H1 (cell line): ENCODE measurements around the gene ADAMTS8. TPM values are rescaled to one million over a fixed set of nuclear protein-coding genes. Genes with fewer than 3 reads are reported as not detected.

Experiments
- CTCF ChIA-PET: fragments of 300-600 bp; sonication (Branson Sonifier 250); formaldehyde crosslinking; loops from one replicate; lab custom pipeline; 2021; ENCODE audit not compliant: partially characterized antibody; lab: Charles Lee
- POLR2A ChIA-PET: fragments of 300-600 bp; sonication (Branson Sonifier 250); formaldehyde crosslinking; loops from one replicate; lab custom pipeline; 2021; ENCODE audit warnings: inconsistent platforms; ENCODE audit not compliant: partially characterized antibody; lab: Charles Lee
- DNase-seq, 2 experiments: peaks; one replicate each; pipeline versions ENCODE4 v3.0.0 to v3.0.0-alpha.2; 2010 to 2022; ENCODE audit warnings: low spot score in 2 of 2, low read depth in 1 of 2, mixed read lengths in 1 of 2
- FAIRE-seq: peaks from 2 replicates; lab custom pipeline; 2011; peaks lifted over from hg19 to GRCh38; lab: Jason Lieb, UNC
- H2AFZ ChIP-seq: 2 replicates; pipeline ENCODE4 v1.8.1; 2012; ENCODE audit warnings: low read length, inconsistent platforms
- H2AK5ac ChIP-seq: 2 replicates; pipeline ENCODE4 v1.6.1; 2013; ENCODE audit warnings: low read depth, low read length
- H2BK120ac ChIP-seq: replicated peaks from 2 replicates; pipeline ENCODE3; 2013; ENCODE audit warnings: low read depth, low read length, inconsistent platforms
- H2BK12ac ChIP-seq: 2 replicates; pipeline ENCODE4 v1.6.1; 2013; ENCODE audit warnings: low read depth, low read length
- H2BK15ac ChIP-seq: 2 replicates; pipeline ENCODE4 v1.6.1; 2013; ENCODE audit warnings: low read length
- H2BK20ac ChIP-seq: 2 replicates; pipeline ENCODE4 v1.6.1; 2013; ENCODE audit warnings: low read length
- H2BK5ac ChIP-seq: 2 replicates; pipeline ENCODE4 v1.6.1; 2013; ENCODE audit warnings: low read depth, low read length
- H3K14ac ChIP-seq: 2 replicates; pipeline ENCODE4 v1.6.1; 2013; ENCODE audit warnings: inconsistent platforms; ENCODE audit not compliant: insufficient read length
- H3K18ac ChIP-seq: 2 replicates; pipeline ENCODE4 v1.6.1; 2013; ENCODE audit warnings: low read length; ENCODE audit errors: extremely low read depth
- H3K23ac ChIP-seq: 2 replicates; pipeline ENCODE4 v1.6.1; 2013; ENCODE audit warnings: inconsistent platforms; ENCODE audit not compliant: insufficient read length
- H3K23me2 ChIP-seq: 2 replicates; pipeline ENCODE4 v1.6.1; 2013; ENCODE audit warnings: low read depth, low read length
- H3K27ac ChIP-seq: 2 replicates; pipeline ENCODE4 v1.6.1; 2011; ENCODE audit warnings: low read depth, low read length, inconsistent platforms
- H3K27me3 ChIP-seq, 4 experiments: replicated peaks in 1 of 4; 1 replicate in 1 of 4; 2 replicates in 3 of 4; pipeline versions ENCODE4 v1.6.1 to v1.8.1; 2011 to 2013; ENCODE audit warnings: low read length in 3 of 4, mild to moderate bottlenecking in 3 of 4, inconsistent platforms in 2 of 4, mixed read lengths in 2 of 4, moderate library complexity in 1 of 4; ENCODE audit not compliant: control insufficient read depth in 3 of 4, insufficient read depth in 3 of 4; ENCODE audit errors: extremely low read depth in 1 of 4
- H3K36me3 ChIP-seq, 4 experiments: 2 replicates each; pipeline versions ENCODE4 v1.6.1 to v1.8.1; 2011 to 2013; ENCODE audit warnings: mild to moderate bottlenecking in 4 of 4, low read length in 3 of 4, moderate library complexity in 2 of 4, control low read depth in 1 of 4, inconsistent platforms in 1 of 4; ENCODE audit not compliant: insufficient read depth in 4 of 4, control insufficient read depth in 2 of 4
- H3K4ac ChIP-seq: replicated peaks from 2 replicates; pipeline ENCODE3; 2013; ENCODE audit warnings: low read length, low read depth, mixed read lengths, inconsistent platforms; ENCODE audit not compliant: insufficient read length
- H3K4me1 ChIP-seq, 4 experiments: replicated peaks in 1 of 4; 1 replicate in 1 of 4; 2 replicates in 3 of 4; pipeline versions ENCODE4 v1.6.1 to v1.8.1; 2011 to 2013; ENCODE audit warnings: low read length in 3 of 4, inconsistent platforms in 2 of 4, mixed read lengths in 1 of 4; ENCODE audit not compliant: insufficient read depth in 4 of 4, control insufficient read depth in 3 of 4
- H3K4me2 ChIP-seq, 2 experiments: 2 replicates each; pipeline versions ENCODE4 v1.6.1 to v1.8.1; 2011 to 2013; ENCODE audit warnings: low read depth in 2 of 2, low read length in 2 of 2, control low read depth in 1 of 2, inconsistent platforms in 1 of 2, mild to moderate bottlenecking in 1 of 2; ENCODE audit not compliant: insufficient read depth in 1 of 2
- H3K4me3 ChIP-seq, 4 experiments: fragments of 200-600, 300-600 bp in 1 of 4; sonication (generic), shearing (Covaris generic), sonication (Bioruptor Twin) in 1 of 4; 2 replicates each; pipeline versions ENCODE4 v1.5.1 to v1.8.1; 2011 to 2016; ENCODE audit warnings: low read length in 4 of 4, low read depth in 3 of 4, control low read depth in 2 of 4, inconsistent platforms in 2 of 4, mild to moderate bottlenecking in 2 of 4, mixed read lengths in 1 of 4, moderate library complexity in 1 of 4; ENCODE audit not compliant: insufficient read depth in 2 of 4; ENCODE audit errors: extremely low read depth in 1 of 4
- H3K56ac ChIP-seq: replicated peaks from 2 replicates; pipeline ENCODE3; 2013; ENCODE audit warnings: low read depth, mild to moderate bottlenecking, mixed read lengths, low read length, inconsistent platforms; ENCODE audit not compliant: insufficient read length
- H3K79me1 ChIP-seq: 2 replicates; pipeline ENCODE4 v1.6.1; 2013; ENCODE audit warnings: low read depth, low read length, control low read depth
- H3K79me2 ChIP-seq, 2 experiments: 2 replicates each; pipeline versions ENCODE4 v1.6.1 to v1.8.1; 2012 to 2013; ENCODE audit warnings: low read length in 2 of 2, mild to moderate bottlenecking in 2 of 2, inconsistent platforms in 1 of 2; ENCODE audit not compliant: insufficient read depth in 2 of 2, control insufficient read depth in 1 of 2
- H3K9ac ChIP-seq, 4 experiments: replicated peaks in 1 of 4; 1 replicate in 1 of 4; 2 replicates in 3 of 4; pipeline versions ENCODE4 v1.6.1 to v1.8.1; 2011 to 2013; ENCODE audit warnings: low read depth in 3 of 4, low read length in 3 of 4, control low read depth in 2 of 4, mild to moderate bottlenecking in 2 of 4, moderate library complexity in 2 of 4, inconsistent platforms in 1 of 4; ENCODE audit errors: extremely low read depth in 1 of 4
- H3K9me3 ChIP-seq, 2 experiments: 2 replicates each; pipeline versions ENCODE4 v1.6.1 to v1.8.1; 2012 to 2013; ENCODE audit warnings: mild to moderate bottlenecking in 2 of 2, moderate library complexity in 2 of 2, control low read depth in 1 of 2, inconsistent platforms in 1 of 2, low read depth in 1 of 2, low read length in 1 of 2, mixed read lengths in 1 of 2; ENCODE audit not compliant: insufficient read depth in 2 of 2
- H4K20me1 ChIP-seq, 2 experiments: replicated peaks in 1 of 2; 2 replicates each; pipeline versions ENCODE3 to v1.8.1; 2011 to 2013; ENCODE audit warnings: inconsistent platforms in 2 of 2, low read length in 2 of 2, mild to moderate bottlenecking in 1 of 2; ENCODE audit not compliant: insufficient read depth in 2 of 2, control insufficient read depth in 1 of 2
- H4K5ac ChIP-seq: 2 replicates; pipeline ENCODE4 v1.6.1; 2013; ENCODE audit warnings: low read length, low read depth, mixed read lengths, inconsistent platforms; ENCODE audit not compliant: insufficient read length
- H4K8ac ChIP-seq: 2 replicates; pipeline ENCODE4 v1.8.0; 2013; ENCODE audit warnings: mild to moderate bottlenecking, moderate library complexity, low read length, inconsistent platforms; ENCODE audit not compliant: insufficient read depth; ENCODE audit errors: extremely low read depth
- H4K91ac ChIP-seq: replicated peaks from 2 replicates; pipeline ENCODE3; 2013; ENCODE audit warnings: low read length, mixed read lengths, inconsistent platforms; ENCODE audit not compliant: insufficient read length
- BACH1 ChIP-seq: IDR thresholded peaks from 2 replicates; pipeline ENCODE4 v1.6.1; 2012; ENCODE audit warnings: low read length, improper control_type of control experiment
- BCL11A ChIP-seq, 2 experiments: IDR thresholded peaks; one replicate each; pipeline ENCODE4 v1.6.1; 2011; ENCODE audit warnings: low read depth in 2 of 2, low read length in 2 of 2, mild to moderate bottlenecking in 2 of 2
- CBX8 ChIP-seq: fragments of 300-800, 300-1000 bp; sonication (generic); IDR thresholded peaks from 2 replicates; pipeline ENCODE4 v1.7.1; 2016; ENCODE audit warnings: low read depth, low read length, borderline replicate concordance
- CEBPB ChIP-seq: IDR thresholded peaks from 2 replicates; pipeline ENCODE4 v1.6.1; 2012; ENCODE audit warnings: low read depth, low read length
- CHD1 ChIP-seq: IDR thresholded peaks from 2 replicates; pipeline ENCODE4 v1.6.1; 2012; ENCODE audit warnings: low read depth, low read length, improper control_type of control experiment
- CHD2 ChIP-seq: IDR thresholded peaks from 2 replicates; pipeline ENCODE4 v1.6.1; 2012; ENCODE audit warnings: low read length, improper control_type of control experiment
- EGR1 ChIP-seq: IDR thresholded peaks from 2 replicates; pipeline ENCODE4 v1.6.1; 2011; ENCODE audit warnings: low read depth, low read length, borderline replicate concordance
- HDAC6 ChIP-seq: IDR thresholded peaks from one replicate; pipeline ENCODE4 v1.7.1; 2012; ENCODE audit warnings: low read depth, mild to moderate bottlenecking, inconsistent platforms, low read length, moderate library complexity
- KDM4A ChIP-seq: IDR thresholded peaks from one replicate; pipeline ENCODE4 v1.7.1; 2012; ENCODE audit warnings: low read depth, mild to moderate bottlenecking, moderate library complexity, low read length, inconsistent platforms; ENCODE audit not compliant: severe bottlenecking
- KDM5A ChIP-seq: fragments of 200-600 bp; IDR thresholded peaks from 2 replicates; pipeline ENCODE4 v1.7.1; 2012; ENCODE audit warnings: mild to moderate bottlenecking, low read length, inconsistent platforms, mixed read lengths
- SIX5 ChIP-seq: IDR thresholded peaks from 2 replicates; pipeline ENCODE4 v1.6.1; 2011; ENCODE audit warnings: mild to moderate bottlenecking, low read depth, low read length
- SRF ChIP-seq: IDR thresholded peaks from 2 replicates; pipeline ENCODE4 v1.6.1; 2011; ENCODE audit warnings: mild to moderate bottlenecking, low read depth, low read length, moderate library complexity
- TCF12 ChIP-seq: IDR thresholded peaks from 2 replicates; pipeline ENCODE4 v1.6.1; 2011; ENCODE audit warnings: low read depth, mild to moderate bottlenecking, low read length
- ZNF274 ChIP-seq: IDR thresholded peaks from 2 replicates; pipeline ENCODE4 v1.7.0; 2012; ENCODE audit warnings: low read length, borderline replicate concordance; ENCODE audit errors: extremely low read depth
- WGBS, 2 experiments: shearing (Covaris generic) in 1 of 2; methylation state at CpG; one replicate each; pipeline versions ENCODE4 v1.1.6 to v1.1.7; 2013 to 2015; ENCODE audit warnings: low lambda C conversion rate in 2 of 2, mixed read lengths in 2 of 2, inconsistent platforms in 1 of 2, low coverage in 1 of 2, missing lambda C conversion rate in 1 of 2; ENCODE audit not compliant: insufficient replicate concordance in 2 of 2, insufficient coverage in 1 of 2, insufficient read length in 1 of 2; ENCODE audit errors: extremely low coverage in 1 of 2, missing lambda C conversion rate in 1 of 2; 5-methylcytosine and 5-hydroxymethylcytosine counted together
- polyA plus RNA-seq, 7 experiments: library from polyadenylated mRNA; depleted of rRNA in 3 of 7; stranded (reverse) in 5 of 7; unstranded in 2 of 7; fragments of >200 nt in 5 of 7; fragments of 200-250 nt in 2 of 7; gene quantifications; 1 replicate in 5 of 7; 2 replicates in 1 of 7; 4 replicates in 1 of 7; pipeline versions ENCODE4 v1.2.1 to v1.2.3, GENCODE V29; 2011 to 2013; ENCODE audit warnings: missing spikeins in 2 of 7, mixed read lengths in 2 of 7
- total RNA-seq: library from RNA; stranded (reverse); fragmentation: NEBNext Ultra II Directional; extraction: Animal tissue kit (Norgen Biotek cat#: 25700); gene quantifications from 2 replicates; pipeline ENCODE4 v1.2.1, GENCODE V29; 2021
- TF ChIP-seq, protein P1 (sequence below): IDR thresholded peaks from 2 replicates; pipeline ENCODE4 v1.6.1; 2011; ENCODE audit warnings: low read depth, mild to moderate bottlenecking, low read length; ENCODE audit not compliant: insufficient read depth

The ADAMTS8 gene
- total and polyA plus RNA-seq, 2 of the 8 experiments (the other 6 are each of a cell fraction or from before 2014, with no cell fraction given), result 9.3 to 16.6 TPM

DNA sequence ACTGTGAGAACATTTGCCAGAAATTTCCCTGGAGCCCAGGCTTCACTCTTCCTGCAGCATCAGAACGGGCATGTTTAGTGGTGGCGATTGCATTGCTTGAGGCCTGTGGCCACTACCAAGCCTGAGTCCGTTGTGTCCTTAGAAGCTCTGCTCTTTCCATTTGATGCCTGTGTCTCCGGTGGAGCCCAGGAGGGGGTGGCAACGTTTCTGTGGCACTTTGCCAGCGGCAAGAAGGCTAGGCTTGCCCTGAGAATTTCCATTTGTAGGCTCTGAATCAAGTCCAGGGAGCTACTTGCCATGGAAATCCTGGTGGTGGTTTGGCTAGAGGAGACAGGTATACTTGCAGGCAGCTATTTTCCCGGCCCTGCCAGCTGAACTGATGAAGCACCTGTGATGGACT, 47.1 kb downstream of the ADAMTS8 start:
- Histone ChIP-seq H4K8ac (no peak overlapping the region), H4K91ac (peak overlapping the region; percentile 67), H3K56ac (no peak overlapping the region), H3K9ac (no peak overlapping the region), H3K36me3 (no peaks in the 10 kb centered on the region; a peak in 1 of 8 replicates), H3K14ac (no peak overlapping the region), H2AFZ (no peak overlapping the region), H2BK5ac (peak overlapping the region; percentile 86; the same call in 1 of the 2 replicates), H2AK5ac (peak overlapping the region; percentile 88; the same call in 1 of the 2 replicates), H4K20me1 (no peaks in the 10 kb centered on the region), H3K4me1 (peaks cover 10 to 25% (median 20%) of the 10 kb centered on the region in 4 experiments), H3K4me3 (no peak overlapping the region), H3K79me1 (no peaks in the 10 kb centered on the region), H3K4ac (peak overlapping the region; percentile 63), H3K23me2 (no peaks in the 10 kb centered on the region), H3K23ac (no peak overlapping the region), H3K27me3 (no peaks in the 10 kb centered on the region), H3K27ac (no peak overlapping the region), H3K4me2 (no peak overlapping the region), H2BK15ac (peak overlapping the region; percentile 54; the same call in 1 of the 2 replicates), H3K9me3 (no peaks in the 10 kb centered on the region), H2BK12ac (peak overlapping the region; percentile 91; the same call in 1 of the 2 replicates), H3K18ac (peak overlapping the region; percentile 52; the same call in 1 of the 2 replicates), H3K79me2 (no peaks in the 10 kb centered on the region), H2BK120ac (peak overlapping the region; percentile 54), H4K5ac (no peak overlapping the region), H2BK20ac (peak overlapping the region; percentile 100)
- ChIA-PET CTCF (interaction anchor here (0.7 to 1.1 kb wide), 5 partner anchors 22 to 69 kb away, joined by 3 to 4 read pairs (median 3); partner anchors contain the start of gene ADAMTS8), POLR2A (interaction anchor here (0.7 to 1.8 kb wide), 5 partner anchors 19 to 62 kb away, joined by 3 to 6 read pairs (median 3); no protein-coding TSS in a partner anchor)
- 86% methylated on average over 7 of the region's 7 CpGs; no CpG with 5 or more reads in 1 of the 2 experiments for WGBS, 2 experiments
- FAIRE-seq (no peak), DNase-seq (no peak)
- TF ChIP-seq KDM4A (no peak), HDAC6 (no peak), ZNF274 (no peak), KDM5A (no peak), CEBPB (no peak), CHD1 (no peak), BCL11A (IDR thresholded peaks at IDR 0.05; ENCODE audit: low read depth in 2 of 2, low read length in 2 of 2) (no peak), CBX8 (no peak), SIX5 (no peak), BACH1 (no peak), SRF (no peak), EGR1 (no peak), TCF12 (no peak), CHD2 (no peak)
- TF ChIP-seq, protein P1, sequence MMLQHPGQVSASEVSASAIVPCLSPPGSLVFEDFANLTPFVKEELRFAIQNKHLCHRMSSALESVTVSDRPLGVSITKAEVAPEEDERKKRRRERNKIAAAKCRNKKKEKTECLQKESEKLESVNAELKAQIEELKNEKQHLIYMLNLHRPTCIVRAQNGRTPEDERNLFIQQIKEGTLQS, result no peak
